GM19025 (cell line): ENCODE data around the gene AOPEP.

Source experiments
- ATAC-seq: cut with Tn5 transposase; IDR thresholded peaks from one replicate; pipeline ENCODE4 v1.9.1; 2021; ENCODE audit warnings: mild to moderate bottlenecking, low read depth, moderate library complexity; ENCODE audit not compliant: unreplicated experiment

The AOPEP gene

GRCh38 chr9:95085036-95085770, 358.7 kb downstream of the AOPEP start:
- no peak for ATAC-seq

GRCh38 chr9:95085861-95086563, 359.5 kb downstream of the AOPEP start:
- ATAC-seq = no peak

GRCh38 chr9:95086564-95086955, 360.1 kb downstream of the AOPEP start:
- ATAC-seq = no peak

GRCh38 chr9:95087659-95088242, 361.3 kb downstream of the AOPEP start:
- no peak for ATAC-seq

GRCh38 chr9:95088421-95089161, 362.1 kb downstream of the AOPEP start:
- ATAC-seq = no peak

GRCh38 chr9:95089257-95090022, 362.9 kb downstream of the AOPEP start:
- ATAC-seq = no peak

GRCh38 chr9:95090023-95090791, 363.7 kb downstream of the AOPEP start:
- no peak for ATAC-seq

GRCh38 chr9:95090871-95091577, 364.5 kb downstream of the AOPEP start:
- ATAC-seq = no peak

GRCh38 chr9:95091601-95092261, 365.2 kb downstream of the AOPEP start:
- ATAC-seq = no peak

GRCh38 chr9:95092262-95093072, 366.0 kb downstream of the AOPEP start:
- ATAC-seq = no peak

GRCh38 chr9:95093586-95093985, 367.1 kb downstream of the AOPEP start:
- ATAC-seq = no peak

- ATAC-seq = no peak
These were observed 367.5 kb downstream of the AOPEP start for GRCh38 chr9:95094002-95094401.

GRCh38 chr9:95095641-95096355, 369.3 kb downstream of the AOPEP start:
- no peak for ATAC-seq

- no peak for ATAC-seq
These were observed 369.9 kb downstream of the AOPEP start for GRCh38 chr9:95096381-95096780.

GRCh38 chr9:95096807-95097206, 370.3 kb downstream of the AOPEP start:
- ATAC-seq = no peak

GRCh38 chr9:95097279-95097678, 370.8 kb downstream of the AOPEP start:
- ATAC-seq = no peak

GRCh38 chr9:95098391-95098921, 372.0 kb downstream of the AOPEP start:
- no peak for ATAC-seq
